Loucy (cell line): ENCODE measurements around the gene AGAP3.

Experiments used
- CTCF ChIP-seq: fragments of 200-600 bp; sonication (generic); conservative IDR thresholded peaks from 2 replicates; pipeline ENCODE4 v1.5.1; 2014; ENCODE audit warnings: mild to moderate bottlenecking, antibody characterized with exemption, low read length
- EZH2phosphoT487 ChIP-seq: fragments of 200-600 bp; IDR thresholded peaks from 2 replicates; pipeline ENCODE4 v1.6.1; 2018; ENCODE audit warnings: antibody characterized with exemption, mild to moderate bottlenecking, moderate library complexity, borderline replicate concordance

- no peak for TF ChIP-seq CTCF
- no peak for TF ChIP-seq EZH2phosphoT487
Measured at GRCh38 chr7:151192002-151192539, 105.8 kb downstream of the AGAP3 start.
